Osteoblast (primary cell): ENCODE results near the gene CTLA4. TPM values are rescaled to one million over a fixed set of nuclear protein-coding genes. Genes with fewer than 3 reads are reported as not detected.

Experiments used
- DNase-seq: peaks from one replicate; pipeline ENCODE4 v3.0.0; 2011; ENCODE audit warnings: low spot score, mixed read lengths; ENCODE audit not compliant: insufficient read length; ENCODE audit errors: missing footprints
- H2AFZ ChIP-seq: 2 replicates; pipeline ENCODE4 v1.6.0; 2011; ENCODE audit warnings: mild to moderate bottlenecking, low read length
- H3K27ac ChIP-seq: 2 replicates; pipeline ENCODE4 v1.5.1; 2011; ENCODE audit warnings: mild to moderate bottlenecking, low read depth, low read length, moderate library complexity
- H3K27me3 ChIP-seq: 2 replicates; pipeline ENCODE4 v1.6.0; 2012; ENCODE audit warnings: mild to moderate bottlenecking, control low read depth, inconsistent platforms, low read length, moderate library complexity; ENCODE audit not compliant: insufficient read depth
- H3K36me3 ChIP-seq: 2 replicates; pipeline ENCODE4 v1.5.1; 2011; ENCODE audit warnings: mild to moderate bottlenecking, low read length, control low read depth, moderate library complexity; ENCODE audit not compliant: insufficient read depth
- H3K4me1 ChIP-seq: 2 replicates; pipeline ENCODE4 v1.5.1; 2011; ENCODE audit warnings: mild to moderate bottlenecking, low read length, control low read depth, moderate library complexity; ENCODE audit not compliant: insufficient read depth
- H3K4me2 ChIP-seq: 2 replicates; pipeline ENCODE4 v1.6.0; 2011; ENCODE audit warnings: mild to moderate bottlenecking, low read length; ENCODE audit not compliant: insufficient read depth
- H3K4me3 ChIP-seq: fragments of 200-600 bp; sonication (generic); 3 replicates; pipeline ENCODE4 v1.5.1; 2012; ENCODE audit warnings: mild to moderate bottlenecking, low read length, inconsistent platforms; ENCODE audit not compliant: insufficient read depth
- H3K79me2 ChIP-seq: 2 replicates; pipeline ENCODE4 v1.6.0; 2012; ENCODE audit warnings: mild to moderate bottlenecking, low read length, control low read depth, inconsistent platforms; ENCODE audit not compliant: insufficient read depth
- H3K9me3 ChIP-seq: 2 replicates; pipeline ENCODE4 v1.5.1; 2011; ENCODE audit warnings: low read depth, low read length, control low read depth
- H4K20me1 ChIP-seq: 2 replicates; pipeline ENCODE4 v1.6.0; 2012; ENCODE audit warnings: mild to moderate bottlenecking, low read length, control low read depth; ENCODE audit not compliant: insufficient read depth
- CTCF ChIP-seq: IDR thresholded peaks from 2 replicates; pipeline ENCODE4 v1.5.1; 2011; ENCODE audit warnings: mild to moderate bottlenecking, low read depth, low read length, moderate library complexity; ENCODE audit errors: extremely low read depth
- total RNA-seq: library from RNA; depleted of rRNA; stranded (reverse); fragments of >200 nt; gene quantifications from 2 replicates; pipeline ENCODE4 v1.2.3, GENCODE V29; 2012

Gene CTLA4
- total RNA-seq, 1 donor = not detected

DNA sequence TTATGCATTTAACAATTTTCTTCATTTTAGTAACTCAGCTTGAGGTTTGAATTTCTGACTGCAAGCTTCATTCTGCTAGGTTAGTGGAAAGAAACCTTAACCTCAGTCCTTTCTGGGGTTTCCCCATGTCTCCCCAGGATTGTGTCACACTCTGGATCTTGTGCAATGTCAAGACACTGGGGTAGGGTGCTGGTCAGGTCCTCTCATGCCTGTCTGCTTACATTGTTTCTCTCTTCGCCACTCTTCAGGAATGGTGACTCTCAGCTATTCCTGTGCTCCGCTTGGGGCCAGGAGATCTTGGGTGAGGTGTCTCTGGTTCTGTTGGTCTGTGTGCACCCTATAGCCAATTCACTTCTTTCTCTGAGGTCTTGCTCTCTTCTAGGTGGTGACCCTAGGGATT, 23.9 kb downstream of the CTLA4 start:
- Histone ChIP-seq H3K27me3 (no peaks in the 10 kb centered on the region), H2AFZ (no peak overlapping the region), H3K79me2 (no peaks in the 10 kb centered on the region), H3K36me3 (no peaks in the 10 kb centered on the region), H4K20me1 (no peaks in the 10 kb centered on the region), H3K4me1 (no peaks in the 10 kb centered on the region), H3K27ac (no peak overlapping the region), H3K4me2 (no peak overlapping the region), H3K9me3 (no peaks in the 10 kb centered on the region), H3K4me3 (no peak overlapping the region)
- TF ChIP-seq CTCF = no peak
- no peak for DNase-seq

- no peaks in the 10 kb centered on the region for H3K9me3 ChIP-seq
- H3K79me2 ChIP-seq = no peaks in the 10 kb centered on the region
- DNase-seq = no peak
Observed at GRCh38 chr2:203892207-203892606, 24.6 kb downstream of the CTLA4 start.

GRCh38 chr2:203893401-203893800, 25.8 kb downstream of the CTLA4 start:
- Histone ChIP-seq H3K4me3 (no peak overlapping the region), H3K9me3 (no peaks in the 10 kb centered on the region), H2AFZ (no peak overlapping the region), H3K27me3 (no peaks in the 10 kb centered on the region), H3K4me2 (no peak overlapping the region), H3K79me2 (no peaks in the 10 kb centered on the region), H3K27ac (no peak overlapping the region), H3K4me1 (no peaks in the 10 kb centered on the region), H4K20me1 (no peaks in the 10 kb centered on the region), H3K36me3 (no peaks in the 10 kb centered on the region)
- TF ChIP-seq CTCF = no peak
- peak; percentile 8 for DNase-seq

More at GRCh38 chr2:203892207-203892606, 24.6 kb downstream of the CTLA4 start:
- no peak for TF ChIP-seq CTCF
- no peak overlapping the region for H3K4me2 ChIP-seq
- no peak overlapping the region for H3K4me3 ChIP-seq
- no peaks in the 10 kb centered on the region for H3K4me1 ChIP-seq
- H3K27me3 ChIP-seq = no peaks in the 10 kb centered on the region
- no peak overlapping the region for H2AFZ ChIP-seq
- H3K27ac ChIP-seq = no peak overlapping the region
- no peaks in the 10 kb centered on the region for H3K36me3 ChIP-seq
- no peaks in the 10 kb centered on the region for H4K20me1 ChIP-seq

DNA sequence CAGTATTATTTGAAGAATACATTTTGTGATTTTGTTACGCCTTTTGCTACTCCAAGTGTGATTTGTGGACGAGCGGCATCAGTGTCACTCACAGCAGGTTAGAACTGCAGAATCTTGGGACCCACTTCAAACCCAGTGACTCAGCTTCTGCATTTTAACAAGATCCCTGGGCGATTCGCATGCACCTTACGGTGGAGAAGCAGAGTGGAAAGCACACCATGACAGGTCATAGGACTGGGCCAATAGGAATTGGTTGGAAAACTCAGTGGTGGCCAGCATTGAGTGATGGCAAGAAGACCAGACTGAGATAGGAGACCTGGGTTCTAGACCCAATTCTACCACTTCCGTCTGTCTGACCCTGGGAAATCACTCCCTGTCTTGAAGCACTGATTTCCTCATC, 26.3 kb downstream of the CTLA4 start:
- TF ChIP-seq CTCF = no peak
- Histone ChIP-seq H3K4me1 (no peaks in the 10 kb centered on the region), H4K20me1 (no peaks in the 10 kb centered on the region), H3K4me2 (no peak overlapping the region), H3K79me2 (no peaks in the 10 kb centered on the region), H3K27me3 (no peaks in the 10 kb centered on the region), H3K4me3 (no peak overlapping the region), H2AFZ (no peak overlapping the region), H3K27ac (no peak overlapping the region), H3K36me3 (no peaks in the 10 kb centered on the region), H3K9me3 (no peaks in the 10 kb centered on the region)
- DNase-seq = peak; percentile 27
